ENCODE measurements around the gene HOXD11. TPM values are rescaled to one million over a fixed set of nuclear protein-coding genes. Genes with fewer than 3 reads are reported as not detected.

HOXD11 gene
- polyA plus RNA-seq, 1 donor from 2014 or later = not detected

DNA sequence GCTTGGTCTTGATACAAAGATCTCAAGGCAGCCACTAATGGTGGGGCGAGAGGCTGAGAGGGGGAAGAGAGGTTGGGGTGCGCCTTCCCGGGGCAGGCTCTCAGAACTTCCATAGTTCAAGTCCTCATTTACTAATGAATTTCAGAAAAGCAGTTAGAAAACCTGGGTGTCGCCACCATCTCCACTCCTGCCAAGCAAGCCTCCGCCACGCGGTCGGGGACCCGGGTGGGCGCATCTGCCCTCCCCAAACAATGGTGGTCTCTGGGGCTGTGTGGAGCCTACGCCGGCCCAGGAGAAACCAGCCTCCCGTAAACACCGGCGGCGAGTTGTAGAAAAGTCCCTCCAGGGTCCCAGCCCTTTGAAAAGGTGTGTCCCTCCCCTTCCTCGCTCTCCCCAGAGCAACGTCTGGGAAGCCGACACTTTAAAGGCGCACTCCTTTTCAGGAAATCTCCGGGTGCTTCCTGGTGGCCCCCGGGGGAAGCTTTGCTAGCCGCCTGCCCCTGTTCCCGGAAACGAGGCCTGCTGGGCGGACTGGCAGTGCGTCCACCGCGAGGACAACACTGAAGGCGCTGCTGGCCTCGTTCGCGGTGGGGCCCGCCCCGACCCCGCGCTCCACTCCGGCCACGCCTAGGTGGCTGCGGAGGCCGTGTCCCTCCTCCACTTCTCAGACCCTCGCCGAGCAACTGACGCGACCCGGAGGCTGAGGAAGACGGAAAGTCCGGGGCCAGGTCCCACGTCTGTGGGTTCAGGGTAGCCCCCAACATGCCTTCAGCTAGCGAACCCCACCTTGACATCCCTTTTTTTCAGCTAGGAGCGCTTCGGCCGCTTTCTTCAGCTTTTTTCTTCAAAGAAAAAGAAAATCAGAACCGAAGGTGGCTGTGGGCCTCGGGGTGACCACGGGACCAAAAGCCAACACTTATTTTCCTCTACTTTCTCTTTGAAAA lies 40.2 kb upstream of the HOXD11 start:
- Histone ChIP-seq H3K27ac (ENCODE audit: low read length) (no peak overlapping the region), H3K9me3 (ENCODE audit: low read length) (peaks cover 4% of the 10 kb centered on the region), H2AFZ (ENCODE audit: low read depth, low read length) (no peak overlapping the region)

DNA sequence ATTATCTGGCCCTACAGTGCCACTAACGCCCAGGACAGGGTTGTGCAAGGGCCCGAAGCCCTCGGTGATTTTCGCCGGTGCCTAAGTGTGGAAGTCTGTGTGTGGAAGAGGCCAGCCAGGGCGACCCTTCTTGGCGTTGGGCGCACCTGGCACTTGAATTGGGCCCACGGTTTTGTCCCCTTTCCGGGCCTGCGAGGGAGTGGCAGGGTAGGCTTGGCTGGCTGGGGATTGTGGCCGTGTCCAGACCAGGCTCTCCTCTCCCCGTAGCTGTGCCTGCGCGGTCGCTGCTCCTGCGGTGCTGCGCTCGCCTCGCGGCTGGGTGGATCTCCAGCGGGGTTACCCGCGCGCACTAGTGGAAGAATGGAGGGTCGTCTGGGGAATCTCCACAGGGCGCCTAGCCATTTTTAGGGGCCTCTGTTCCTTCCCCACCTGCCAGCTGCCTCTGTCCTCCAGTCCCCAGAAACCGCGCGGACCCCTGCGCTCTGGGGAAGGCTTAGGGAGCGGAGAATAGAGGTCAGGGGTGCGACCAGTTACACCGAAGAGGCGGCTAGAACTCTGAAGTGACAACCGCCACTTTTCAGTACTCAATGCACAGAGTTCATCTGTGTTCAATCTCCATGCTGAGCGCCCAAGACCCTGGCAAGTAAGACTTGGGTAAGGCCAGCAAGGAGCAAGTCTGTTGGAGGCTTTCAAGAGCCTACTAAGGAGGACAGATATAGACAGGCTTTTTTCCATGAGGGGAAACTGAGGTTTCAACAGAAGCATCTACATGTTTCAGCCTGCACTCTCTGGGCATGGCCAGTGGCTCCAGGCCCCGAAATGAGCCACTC lies 39.3 kb upstream of the HOXD11 start:
- Histone ChIP-seq H3K4me3 (ENCODE audit: low read length) (no peak overlapping the region), H3K9me2 (ENCODE audit: insufficient read depth, low read length) (no peaks in the 10 kb centered on the region), H4K20me1 (ENCODE audit: insufficient read depth) (no peaks in the 10 kb centered on the region), H3K27ac (ENCODE audit: low read length) (no peak overlapping the region), H3K27me3 (ENCODE audit: insufficient read depth, low read depth, low read length) (peaks cover 100% of the 10 kb centered on the region), H3K4me2 (ENCODE audit: low read length) (no peak overlapping the region), H3K9me3 (ENCODE audit: low read length) (peaks cover 4% of the 10 kb centered on the region), H2AFZ (ENCODE audit: low read depth, low read length) (no peak overlapping the region), H3K9ac (ENCODE audit: low read length) (no peak overlapping the region), H3K36me3 (ENCODE audit: insufficient read depth, low read length) (no peaks in the 10 kb centered on the region), H3F3A (ENCODE audit: insufficient read depth, low read length, poor library complexity, severe bottlenecking) (no peaks in the 10 kb centered on the region), H3K79me2 (replicated peaks; ENCODE audit: insufficient read depth, low read length) (no peaks in the 10 kb centered on the region)
- TF ChIP-seq EZH2 (IDR thresholded peaks at IDR 0.05; ENCODE audit: borderline replicate concordance, insufficient read depth, low read length, poor library complexity, severe bottlenecking) = peak; percentile 47
- TF ChIP-seq, protein P1, sequence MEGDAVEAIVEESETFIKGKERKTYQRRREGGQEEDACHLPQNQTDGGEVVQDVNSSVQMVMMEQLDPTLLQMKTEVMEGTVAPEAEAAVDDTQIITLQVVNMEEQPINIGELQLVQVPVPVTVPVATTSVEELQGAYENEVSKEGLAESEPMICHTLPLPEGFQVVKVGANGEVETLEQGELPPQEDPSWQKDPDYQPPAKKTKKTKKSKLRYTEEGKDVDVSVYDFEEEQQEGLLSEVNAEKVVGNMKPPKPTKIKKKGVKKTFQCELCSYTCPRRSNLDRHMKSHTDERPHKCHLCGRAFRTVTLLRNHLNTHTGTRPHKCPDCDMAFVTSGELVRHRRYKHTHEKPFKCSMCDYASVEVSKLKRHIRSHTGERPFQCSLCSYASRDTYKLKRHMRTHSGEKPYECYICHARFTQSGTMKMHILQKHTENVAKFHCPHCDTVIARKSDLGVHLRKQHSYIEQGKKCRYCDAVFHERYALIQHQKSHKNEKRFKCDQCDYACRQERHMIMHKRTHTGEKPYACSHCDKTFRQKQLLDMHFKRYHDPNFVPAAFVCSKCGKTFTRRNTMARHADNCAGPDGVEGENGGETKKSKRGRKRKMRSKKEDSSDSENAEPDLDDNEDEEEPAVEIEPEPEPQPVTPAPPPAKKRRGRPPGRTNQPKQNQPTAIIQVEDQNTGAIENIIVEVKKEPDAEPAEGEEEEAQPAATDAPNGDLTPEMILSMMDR (IDR thresholded peaks at IDR 0.05; ENCODE audit: poor library complexity, severe bottlenecking) = no peak
- TF ChIP-seq POLR2AphosphoS5 (IDR thresholded peaks at IDR 0.05) = no peak
- no peak for TF ChIP-seq TAF1 (IDR thresholded peaks at IDR 0.05; ENCODE audit: low read depth)
- no peak for TF ChIP-seq SMC3 (conservative IDR thresholded peaks at IDR 0.05; ENCODE audit: poor library complexity)
- TF ChIP-seq MXI1 (conservative IDR thresholded peaks at IDR 0.05; ENCODE audit: poor library complexity, severe bottlenecking) = no peak

More for the DNA sequence above, 40.2 kb upstream of the HOXD11 start:
- Histone ChIP-seq H4K20me1 (ENCODE audit: insufficient read depth) (no peaks in the 10 kb centered on the region), H3K4me3 (ENCODE audit: low read length) (peak overlapping the region; percentile 3), H3K9ac (ENCODE audit: low read length) (no peak overlapping the region), H3K79me2 (replicated peaks; ENCODE audit: insufficient read depth, low read length) (no peaks in the 10 kb centered on the region), H3K36me3 (ENCODE audit: insufficient read depth, low read length) (no peaks in the 10 kb centered on the region), H3F3A (ENCODE audit: insufficient read depth, low read length, poor library complexity, severe bottlenecking) (no peaks in the 10 kb centered on the region), H3K9me2 (ENCODE audit: insufficient read depth, low read length) (no peaks in the 10 kb centered on the region), H3K27me3 (ENCODE audit: insufficient read depth, low read depth, low read length) (peaks cover 100% of the 10 kb centered on the region), H3K4me2 (ENCODE audit: low read length) (no peak overlapping the region)
- TF ChIP-seq EZH2 (IDR thresholded peaks at IDR 0.05; ENCODE audit: borderline replicate concordance, insufficient read depth, low read length, poor library complexity, severe bottlenecking) (peak; percentile 89), POLR2AphosphoS5 (IDR thresholded peaks at IDR 0.05) (no peak)

DNA sequence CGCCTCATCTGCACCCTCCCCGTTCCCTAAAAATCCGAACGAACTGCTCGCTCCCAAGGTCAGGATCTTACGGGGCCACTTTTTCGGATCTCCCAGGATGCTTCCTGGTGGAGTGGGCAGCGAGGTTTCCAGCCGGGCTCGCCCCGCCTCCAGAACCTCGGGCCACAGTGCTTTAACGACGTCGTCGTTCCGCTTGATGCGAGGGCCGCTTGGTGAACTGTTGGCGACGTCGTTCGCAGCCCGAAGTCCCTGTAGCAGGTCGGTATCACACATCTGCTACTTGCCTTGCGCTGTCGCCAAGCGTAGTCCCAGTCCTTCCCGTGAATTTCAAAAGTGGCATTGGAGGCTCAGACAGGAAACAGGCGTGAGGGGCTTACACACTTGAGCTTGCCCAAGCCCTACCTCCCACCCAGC lies 38.7 kb upstream of the HOXD11 start:
- no peak overlapping the region for H3K9ac ChIP-seq (ENCODE audit: low read length)
- no peak overlapping the region for H3K4me3 ChIP-seq (ENCODE audit: low read length)

More for the DNA sequence above, 38.7 kb upstream of the HOXD11 start:
- Histone ChIP-seq H4K20me1 (ENCODE audit: insufficient read depth) (no peaks in the 10 kb centered on the region), H2AFZ (ENCODE audit: low read depth, low read length) (no peak overlapping the region), H3F3A (ENCODE audit: insufficient read depth, low read length, poor library complexity, severe bottlenecking) (no peaks in the 10 kb centered on the region), H3K9me3 (ENCODE audit: low read length) (peaks cover 4% of the 10 kb centered on the region), H3K27me3 (ENCODE audit: insufficient read depth, low read depth, low read length) (peaks cover 100% of the 10 kb centered on the region), H3K27ac (ENCODE audit: low read length) (no peak overlapping the region), H3K4me2 (ENCODE audit: low read length) (no peak overlapping the region), H3K36me3 (ENCODE audit: insufficient read depth, low read length) (no peaks in the 10 kb centered on the region), H3K9me2 (ENCODE audit: insufficient read depth, low read length) (no peaks in the 10 kb centered on the region), H3K79me2 (replicated peaks; ENCODE audit: insufficient read depth, low read length) (no peaks in the 10 kb centered on the region)
- no peak for TF ChIP-seq EZH2 (IDR thresholded peaks at IDR 0.05; ENCODE audit: borderline replicate concordance, insufficient read depth, low read length, poor library complexity, severe bottlenecking)
